NCI-H1092 treated with DMSO at 0.1 percent for 48 hours (cell line): ENCODE measurements around the gene TMEM250.
A peak's percentile ranks its signal among the peaks of the same experiment; 100 is the strongest.

ENCODE experiments used
- DNase-seq: peaks from one replicate; lab custom pipeline; 2025; lab: John Stamatoyannopoulos, UW

Gene TMEM250

GRCh38 chr9:136082496-136083361, 35.9 kb downstream of the TMEM250 start:
- DNase-seq: no peak

DNA sequence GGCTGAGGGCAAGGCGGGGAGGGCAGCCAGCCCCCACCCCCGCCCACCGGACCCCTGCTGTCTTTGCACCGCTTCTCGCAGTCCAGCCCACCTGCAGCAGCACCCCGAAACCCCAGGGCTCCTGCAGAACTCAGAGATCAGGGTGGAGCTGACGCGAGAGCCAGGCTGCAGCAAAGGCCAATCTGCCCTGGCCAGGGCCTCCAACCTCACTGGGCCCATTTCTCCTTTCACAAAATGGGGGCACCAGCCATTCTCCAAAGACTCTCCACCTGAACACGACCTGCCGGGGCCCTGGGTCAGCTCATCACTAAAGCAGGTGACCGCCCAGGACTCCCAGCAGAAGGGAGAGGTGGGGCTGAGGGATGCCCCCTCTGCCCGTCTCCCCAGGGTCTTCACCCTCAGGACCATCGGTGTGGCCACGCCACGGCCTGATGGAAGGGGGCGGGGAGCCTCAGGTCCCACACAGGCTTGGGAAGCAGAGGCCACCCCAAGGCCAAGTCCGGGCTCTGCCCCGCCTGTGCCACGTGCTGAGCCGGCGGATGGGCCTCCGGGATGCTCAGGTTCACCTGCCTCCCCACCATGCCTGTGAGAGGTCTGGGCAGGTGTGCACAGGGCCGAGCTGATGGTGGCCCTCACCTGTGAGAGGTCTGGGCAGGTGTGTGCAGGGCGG, 36.7 kb downstream of the TMEM250 start:
- no peak for DNase-seq

DNA sequence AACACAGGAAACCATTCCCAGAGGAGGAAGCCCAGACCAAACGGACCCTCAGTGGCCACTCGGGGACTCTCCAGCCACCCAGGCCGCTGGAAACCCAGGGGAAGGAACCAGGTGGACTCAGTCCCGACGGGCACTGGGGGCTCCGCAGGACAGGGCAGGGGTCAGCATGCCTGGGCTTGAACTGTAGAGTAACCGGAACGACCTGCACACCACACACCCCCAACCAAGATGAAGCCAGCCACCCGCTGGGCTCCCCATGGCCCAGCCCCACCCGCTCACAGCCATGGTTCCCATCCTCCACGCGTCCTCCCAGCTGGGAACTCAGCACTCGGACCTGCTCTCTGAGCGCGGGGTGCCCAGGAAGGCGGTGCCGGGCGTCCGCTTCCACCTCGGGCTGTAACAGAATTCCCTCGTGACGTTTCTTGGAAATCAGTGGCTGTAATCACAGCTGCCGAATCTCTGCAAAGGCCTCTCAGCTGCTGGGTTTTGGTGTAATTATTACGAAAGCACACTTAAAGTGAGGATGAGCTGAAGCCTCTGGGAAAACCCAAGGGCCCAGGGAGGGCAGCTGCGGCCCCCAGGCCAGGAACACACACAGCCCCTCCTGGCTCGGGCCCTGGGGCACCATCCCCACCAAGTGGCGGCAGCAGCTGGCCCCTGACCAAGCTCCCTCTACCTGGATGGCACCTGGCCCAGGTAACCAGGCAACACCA, 37.4 kb downstream of the TMEM250 start:
- DNase-seq: peak; percentile 20

DNA sequence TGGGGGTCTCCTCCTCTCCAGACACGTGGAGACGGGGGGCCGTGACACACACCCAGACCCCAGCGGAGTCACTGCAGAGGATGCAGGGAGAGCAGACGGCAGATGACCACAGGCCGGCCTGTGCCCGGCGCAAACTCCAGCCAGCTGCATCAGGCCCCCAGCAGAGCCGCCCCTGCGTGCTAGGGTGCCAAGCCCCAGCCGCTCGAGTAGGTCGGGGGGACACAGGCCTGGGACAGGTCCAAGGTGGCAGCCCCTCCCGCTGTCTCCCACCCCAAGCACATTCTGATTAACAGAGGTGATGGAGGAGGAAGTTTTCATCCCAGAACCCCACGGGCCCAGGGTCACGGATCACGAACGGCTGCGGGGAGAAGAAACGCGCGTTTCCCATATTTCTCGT, 38.0 kb downstream of the TMEM250 start:
- no peak for DNase-seq

DNA sequence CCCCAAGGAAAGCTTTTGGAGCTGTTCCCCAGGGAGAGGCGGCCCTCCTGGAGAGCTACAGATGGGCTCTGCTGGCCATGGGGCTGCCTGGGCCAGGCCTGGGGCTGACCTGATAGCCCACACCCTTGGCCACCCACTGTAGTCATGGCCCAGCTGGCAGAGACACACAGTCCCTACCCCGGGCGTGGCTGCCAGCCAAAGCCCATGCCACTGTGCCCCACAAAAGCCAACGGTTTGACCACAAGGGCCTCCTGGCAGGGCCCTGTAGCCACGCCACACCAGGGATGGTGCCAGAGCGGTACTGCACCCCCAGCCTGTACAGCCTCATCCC, 38.8 kb downstream of the TMEM250 start:
- DNase-seq: no peak

DNA sequence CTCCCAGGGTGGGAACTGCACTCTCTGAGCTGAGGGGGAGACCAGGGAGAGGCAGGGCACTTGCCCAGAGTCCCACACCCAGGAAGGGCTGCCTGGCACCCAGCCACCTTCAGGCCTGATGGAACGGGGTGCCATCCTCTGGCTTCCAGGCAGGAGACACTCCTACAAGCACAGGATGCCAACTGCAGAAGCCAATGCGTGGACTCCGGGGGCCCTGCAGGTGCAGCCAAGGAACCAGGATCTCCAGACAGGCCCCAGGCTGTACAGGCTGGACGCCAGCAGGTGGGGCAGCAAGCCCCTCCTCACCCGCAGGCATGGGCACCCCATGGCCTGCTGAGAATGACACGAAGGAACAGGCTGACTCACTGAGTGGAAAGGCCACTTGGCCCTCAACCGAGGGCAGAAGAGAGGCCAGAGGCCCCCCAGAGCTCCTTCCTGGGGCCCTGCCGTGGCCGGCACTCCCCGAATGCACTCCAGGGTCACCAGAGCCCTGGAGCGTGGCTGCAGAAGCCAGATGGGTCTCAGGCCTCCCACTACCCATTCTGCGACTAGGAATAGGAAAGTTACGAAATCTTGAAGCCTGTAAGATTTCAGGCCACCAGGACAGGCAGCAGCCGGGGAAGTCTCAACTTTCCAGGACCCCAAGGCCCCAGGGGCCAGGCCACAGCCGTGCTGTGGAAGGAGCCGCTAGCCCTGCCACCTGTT, 39.3 kb downstream of the TMEM250 start:
- no peak for DNase-seq

- DNase-seq: no peak
Measured at GRCh38 chr9:136078498-136079011, 40.1 kb downstream of the TMEM250 start.

GRCh38 chr9:136078024-136078423, 40.7 kb downstream of the TMEM250 start:
- no peak for DNase-seq

DNA sequence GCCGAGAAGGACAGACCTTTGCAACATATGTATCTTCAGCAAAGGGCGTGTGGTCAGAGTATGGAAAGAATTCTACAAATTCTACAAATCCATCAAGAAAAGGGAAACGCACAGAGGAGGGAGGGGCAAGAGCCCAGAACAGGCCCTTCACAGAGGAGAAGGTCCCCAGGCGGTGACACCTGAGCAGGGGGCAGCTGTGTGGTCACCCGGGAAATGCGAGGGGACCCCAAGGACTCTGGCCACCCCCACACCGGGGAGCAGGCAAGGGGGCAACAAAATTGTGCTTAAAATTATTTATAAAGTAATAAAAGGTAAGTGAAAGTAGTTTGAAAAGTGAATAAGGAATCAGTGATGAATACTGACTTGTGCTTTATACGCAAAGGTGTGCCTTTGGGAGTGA, 41.2 kb downstream of the TMEM250 start:
- DNase-seq: no peak

DNA sequence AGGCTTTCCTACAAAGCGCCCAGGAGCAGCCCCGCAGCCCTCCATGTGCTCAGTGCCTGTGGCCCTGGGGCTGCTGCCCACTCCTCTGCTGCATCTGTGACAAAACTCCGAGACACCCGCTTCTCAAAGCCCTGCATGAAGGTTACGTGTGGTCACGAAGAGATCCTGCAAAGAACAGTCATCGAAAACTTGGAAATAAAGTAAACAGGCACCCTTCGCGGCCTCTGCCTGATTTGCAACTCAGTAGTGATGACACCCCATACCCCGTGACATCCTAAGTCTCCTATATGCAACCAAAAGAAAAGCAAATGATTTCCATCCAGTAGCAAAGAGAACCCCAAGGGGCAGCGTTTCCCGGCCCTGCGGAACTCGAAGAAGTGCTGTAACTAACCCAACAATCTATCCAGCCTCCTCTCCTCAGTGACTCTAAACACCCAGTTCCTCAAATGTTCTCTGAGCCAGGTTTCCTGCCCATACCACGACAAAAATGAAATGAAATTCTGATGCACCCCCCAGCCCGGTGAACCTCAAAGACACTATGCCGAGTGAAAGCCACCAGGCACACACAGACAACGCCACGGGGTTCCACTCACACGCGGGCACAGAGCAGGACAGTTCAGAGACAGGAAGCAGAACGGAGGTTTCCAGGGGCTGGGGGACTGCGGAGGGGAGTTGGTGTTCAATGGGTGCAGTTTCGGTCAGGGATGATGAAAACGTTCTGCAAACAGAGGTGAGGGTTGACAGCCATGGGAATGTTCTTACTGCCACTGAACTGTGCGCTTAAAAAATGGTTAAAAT, 42.6 kb downstream of the TMEM250 start:
- DNase-seq: no peak

DNA sequence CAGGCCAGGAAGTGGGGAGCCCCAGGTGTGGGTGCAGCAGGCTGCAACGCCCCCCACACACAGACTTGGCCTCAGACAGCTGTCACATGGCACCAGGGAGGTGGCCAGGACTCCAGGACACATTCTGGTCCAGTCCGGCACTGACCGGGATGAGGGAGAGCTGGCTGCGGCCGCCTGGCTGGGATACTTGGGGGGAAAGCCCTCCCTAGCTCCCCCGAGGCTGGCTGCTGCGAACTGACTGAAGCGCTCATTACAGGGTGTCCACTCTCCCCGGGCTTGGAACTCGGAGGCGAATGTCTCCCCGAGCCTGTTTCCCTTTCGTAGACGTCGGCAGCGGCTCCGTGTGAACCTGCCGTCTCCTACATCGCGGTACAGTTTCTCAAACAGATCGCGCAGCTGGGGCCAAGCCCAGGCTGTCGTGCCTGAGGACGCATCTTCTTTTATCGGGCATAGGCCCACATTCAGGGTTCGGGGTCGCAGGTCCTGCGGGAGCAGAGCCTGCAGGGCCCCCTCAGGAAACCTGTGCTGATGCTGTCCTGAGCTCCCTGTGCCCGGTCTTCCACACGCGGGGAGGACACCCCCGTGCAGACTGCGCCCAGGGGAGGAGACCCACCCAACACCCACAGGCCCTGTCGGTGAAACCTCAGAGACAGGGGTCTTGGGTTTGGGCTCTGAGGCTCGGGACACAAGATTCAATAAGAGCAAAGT, 43.4 kb downstream of the TMEM250 start:
- DNase-seq: no peak

GRCh38 chr9:136074706-136075105, 44.0 kb downstream of the TMEM250 start:
- DNase-seq: no peak
